GM18858 (cell line): Measurements from ENCODE around the gene SLA2.
"Not testable (repeated sequence)": the region's sequence is repeated elsewhere in the genome, so short reads cannot be mapped to it uniquely, and the experiment has no call there.

Experiments used
- ATAC-seq: cut with Tn5 transposase; IDR thresholded peaks from one replicate; pipeline ENCODE4 v1.9.1; 2021; ENCODE audit not compliant: unreplicated experiment

The SLA2 gene

GRCh38 chr20:36611625-36612024, 34.4 kb downstream of the SLA2 start:
- ATAC-seq = no peak

DNA sequence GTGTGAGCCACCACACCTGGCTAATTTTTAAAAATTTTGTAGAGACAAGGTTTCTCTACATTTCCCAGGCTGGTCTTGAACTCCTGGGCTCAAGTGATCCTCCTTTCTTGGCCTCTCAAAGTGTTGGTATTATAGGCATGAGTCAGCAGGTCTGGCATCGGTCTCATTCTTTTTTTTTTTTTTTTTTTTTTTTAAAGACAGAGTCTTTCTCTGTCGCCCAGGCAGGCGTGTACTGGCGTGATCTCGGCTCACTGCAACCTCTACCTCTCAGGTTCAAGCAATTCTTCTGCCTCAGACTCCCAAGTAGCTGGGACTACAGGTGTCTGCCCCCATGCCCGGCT, 37.6 kb downstream of the SLA2 start:
- not testable (repeated sequence) for ATAC-seq

GRCh38 chr20:36607586-36608387, 38.2 kb downstream of the SLA2 start:
- no peak for ATAC-seq

GRCh38 chr20:36606158-36607066, 39.6 kb downstream of the SLA2 start:
- ATAC-seq = no peak

- peak; percentile 77 for ATAC-seq
Measured at GRCh38 chr20:36605399-36606157, 40.4 kb downstream of the SLA2 start, which contains the start of gene RAB5IF. TSS of gene RAB5IF (plus strand) at chr20:36605779. CDS start at chr20:36605952, 173 bp downstream.

GRCh38 chr20:36604952-36605398, 41.0 kb downstream of the SLA2 start:
- ATAC-seq = peak; percentile 11

DNA sequence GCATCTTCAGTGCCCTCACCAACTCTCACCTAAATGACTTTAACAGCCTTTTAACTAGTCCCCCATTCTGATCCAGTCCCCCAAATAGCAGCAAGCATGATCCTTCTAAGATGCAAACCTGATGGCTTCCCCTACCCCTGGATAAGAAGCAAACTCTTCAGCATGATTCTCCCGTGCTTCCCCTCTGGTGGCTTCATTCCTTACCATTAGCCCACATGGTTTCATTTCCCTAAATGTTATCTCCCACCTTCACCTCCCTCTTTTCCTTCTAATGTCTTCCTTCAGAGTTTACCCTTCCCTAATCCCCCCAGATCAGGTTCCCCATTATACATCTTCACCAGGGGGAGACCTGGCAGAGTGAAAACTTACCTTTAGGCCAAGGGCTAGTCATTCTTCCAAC, 44.5 kb downstream of the SLA2 start:
- ATAC-seq = no peak

GRCh38 chr20:36599912-36600345, 46.1 kb downstream of the SLA2 start:
- ATAC-seq = no peak

DNA sequence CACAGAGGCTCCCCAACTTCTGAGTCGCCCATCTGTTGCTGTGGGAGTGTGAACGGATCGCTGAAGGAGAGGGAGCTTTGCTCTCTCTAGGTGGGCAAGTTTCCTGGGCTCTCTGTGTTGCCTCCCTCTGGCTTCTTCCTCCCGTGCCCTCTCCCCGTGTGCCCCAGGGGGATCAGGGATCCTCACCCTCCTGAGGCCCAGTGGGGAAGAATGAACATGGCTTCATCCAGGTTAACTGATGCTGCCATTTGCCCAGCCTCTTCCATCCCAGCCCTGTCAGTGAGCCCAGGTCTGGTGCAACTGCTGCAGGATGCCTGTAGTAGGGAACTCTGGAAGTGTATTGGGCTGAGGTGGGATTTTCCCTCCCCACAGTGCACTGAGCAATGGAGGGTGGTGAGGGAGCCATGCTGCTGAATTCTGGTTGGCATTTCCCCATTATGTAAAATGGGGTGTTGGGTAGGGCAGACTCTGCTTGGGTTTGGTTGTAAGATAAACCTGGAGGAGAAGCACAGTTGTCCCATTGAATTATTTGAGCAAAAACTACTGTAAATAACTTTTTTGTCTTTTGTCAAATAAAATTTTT, 52.6 kb downstream of the SLA2 start:
- ATAC-seq = no peak

- no peak for ATAC-seq
Measured at GRCh38 chr20:36591854-36592641, 53.9 kb downstream of the SLA2 start.

- ATAC-seq = no peak
Measured at GRCh38 chr20:36591281-36591680, 54.7 kb downstream of the SLA2 start.

DNA sequence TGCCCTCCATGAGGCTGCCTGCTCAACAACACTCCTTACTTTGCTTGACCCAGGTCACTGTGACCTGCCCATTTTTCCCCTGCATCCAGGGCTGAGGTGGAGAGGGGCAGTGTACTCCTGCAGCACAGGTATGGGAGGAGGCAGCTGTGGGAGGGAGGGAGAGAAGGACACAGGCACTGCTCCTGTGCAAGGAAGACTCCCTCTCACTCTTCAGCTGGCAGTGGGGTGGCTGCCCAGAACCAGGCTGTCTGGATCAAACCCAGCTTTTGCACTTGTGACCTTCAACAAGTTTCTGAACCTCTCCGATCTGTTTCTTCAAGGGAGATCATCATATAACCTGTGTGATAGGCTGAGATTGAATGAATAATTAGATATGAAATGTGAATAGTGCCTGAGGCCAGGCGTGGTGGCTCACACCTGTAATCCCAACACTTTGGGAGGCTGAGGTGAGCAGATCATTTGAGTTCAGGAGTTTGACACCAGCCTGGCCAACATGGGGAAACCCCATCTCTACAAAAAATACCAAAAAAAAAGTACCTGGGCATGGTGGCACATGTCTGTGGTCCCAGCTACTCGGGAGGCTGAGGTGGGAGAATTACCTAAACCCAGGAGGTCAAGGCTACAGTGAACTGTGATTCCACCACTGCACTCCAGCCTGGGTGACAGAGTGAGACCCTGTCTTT, 58.5 kb downstream of the SLA2 start:
- ATAC-seq = no peak

GRCh38 chr20:36585410-36586125, 60.4 kb downstream of the SLA2 start:
- ATAC-seq = no peak

DNA sequence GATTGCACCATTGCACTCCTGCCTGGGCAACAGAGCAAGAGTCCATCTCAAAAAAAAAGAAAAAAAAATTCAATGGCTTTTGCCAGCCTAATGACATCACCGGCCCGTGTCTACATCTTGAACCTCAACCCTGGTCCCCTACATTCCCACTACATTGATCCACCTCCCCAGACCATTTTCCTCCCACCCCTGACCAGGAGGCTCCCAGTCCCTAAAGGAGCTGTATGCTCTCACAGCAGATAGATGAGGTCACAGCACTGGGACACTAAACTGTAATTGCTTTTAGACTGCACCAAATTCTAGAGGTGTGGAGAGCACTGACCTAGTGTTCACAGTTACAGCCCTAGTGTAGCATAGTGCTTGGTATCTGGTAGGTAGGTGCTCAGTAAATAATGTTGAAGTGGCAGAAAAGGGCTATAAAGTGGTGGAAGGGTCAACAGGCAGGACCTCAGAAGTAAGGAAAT, 61.9 kb downstream of the SLA2 start:
- no peak for ATAC-seq

DNA sequence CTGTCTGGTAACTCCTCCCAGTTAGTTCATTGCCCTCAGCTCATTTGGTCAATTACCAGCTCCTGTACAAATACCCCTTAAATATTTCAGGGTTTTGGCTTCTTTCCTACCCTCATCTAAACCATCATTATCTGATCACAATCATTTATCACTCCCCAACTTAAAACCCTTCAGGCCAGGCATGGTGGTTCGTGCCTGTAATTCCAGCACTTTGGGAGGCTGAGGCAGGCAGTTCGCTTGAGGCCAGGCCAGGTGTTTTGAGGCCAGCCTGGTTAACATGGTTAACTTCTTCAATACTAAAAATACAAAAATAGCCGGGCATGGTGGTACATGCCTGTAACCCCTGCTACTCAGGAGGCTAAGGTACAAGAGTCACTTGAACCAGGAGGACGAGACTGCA, 63.2 kb downstream of the SLA2 start:
- ATAC-seq = no peak

DNA sequence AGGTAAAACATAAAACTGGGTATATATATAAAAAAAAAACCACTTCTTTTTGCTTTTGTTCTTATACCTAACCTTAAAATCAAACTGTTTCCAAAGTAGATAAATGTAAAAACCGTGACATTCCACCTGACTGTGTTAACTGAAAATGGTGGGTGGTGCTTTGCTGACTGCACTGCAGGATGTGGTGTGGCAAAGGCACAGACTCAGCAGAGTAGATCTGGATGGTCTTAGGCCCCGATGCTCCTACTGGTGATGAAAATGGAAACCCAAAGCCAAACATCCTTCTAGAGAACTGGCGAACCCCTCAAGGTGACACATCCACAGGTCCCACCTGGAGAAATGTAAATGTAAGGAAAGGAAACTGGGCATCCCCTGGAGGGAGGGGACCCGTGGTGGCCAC, 63.7 kb downstream of the SLA2 start:
- no peak for ATAC-seq

DNA sequence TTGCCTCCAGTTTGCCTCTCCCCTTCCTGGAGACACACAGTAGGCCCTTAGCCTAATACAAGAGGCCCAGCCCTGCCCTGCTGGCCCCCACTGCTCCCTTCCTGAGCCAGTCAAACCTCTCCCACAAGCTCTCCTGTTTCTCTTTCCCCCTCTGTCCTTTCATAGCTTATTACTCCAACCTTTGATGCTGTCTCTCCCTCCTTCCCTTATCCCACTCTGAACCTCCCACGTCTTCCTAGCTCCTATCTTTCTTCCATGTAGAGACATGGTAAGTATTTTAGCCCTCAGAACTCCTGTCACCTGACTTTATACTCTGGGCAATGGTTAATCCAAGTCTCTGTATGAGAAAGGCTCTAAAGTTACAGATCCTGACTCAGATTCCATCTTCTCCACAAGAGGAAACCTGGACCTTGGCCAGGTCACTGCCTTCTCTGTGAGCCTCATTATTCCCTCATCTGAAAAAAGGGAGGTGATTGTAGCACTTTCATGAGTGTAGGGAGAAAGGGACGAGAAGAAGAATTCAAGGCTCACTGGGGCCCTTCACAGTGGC, 65.9 kb downstream of the SLA2 start:
- no peak for ATAC-seq

DNA sequence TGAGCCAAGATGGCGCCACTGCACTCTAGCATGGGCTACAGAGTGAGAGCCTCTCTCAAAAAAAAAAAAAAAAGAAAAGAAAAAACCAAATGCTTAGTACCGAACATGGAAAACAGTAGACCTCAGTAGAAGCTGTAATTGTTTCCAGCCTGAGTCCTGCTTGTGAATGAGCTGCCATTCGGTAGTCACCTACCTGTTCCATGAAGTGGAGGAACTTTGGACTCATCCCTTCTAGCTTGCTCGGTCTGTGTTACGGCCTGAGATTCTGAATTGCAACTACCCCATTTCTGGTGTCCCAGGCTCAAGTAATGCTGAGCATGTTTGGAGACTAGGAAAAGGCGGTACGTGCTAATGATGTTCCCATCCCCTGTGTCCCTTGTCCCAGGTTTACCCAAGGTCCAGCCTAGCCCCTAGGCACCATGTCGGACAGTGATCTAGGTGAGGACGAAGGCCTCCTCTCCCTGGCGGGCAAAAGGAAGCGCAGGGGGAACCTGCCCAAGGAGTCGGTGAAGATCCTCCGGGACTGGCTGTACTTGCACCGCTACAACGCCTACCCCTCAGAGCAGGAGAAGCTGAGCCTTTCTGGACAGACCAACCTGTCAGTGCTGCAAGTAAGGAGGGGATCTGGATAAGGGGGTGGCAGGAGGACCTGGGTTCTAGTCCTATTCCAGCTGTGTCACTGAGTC, 67.5 kb downstream of the SLA2 start:
- no peak for ATAC-seq
